H1 (cell line): Measurements from ENCODE around the gene IFNAR2. TPM values are rescaled to one million over a fixed set of nuclear protein-coding genes. Genes with fewer than 3 reads are reported as not detected.

Experiments
- RBBP5 ChIP-seq: IDR thresholded peaks from 2 replicates; pipeline ENCODE4 v1.7.1; 2012; ENCODE audit warnings: low read depth, mild to moderate bottlenecking, inconsistent platforms, low read length, moderate library complexity, borderline replicate concordance
- RXRA ChIP-seq: IDR thresholded peaks from 2 replicates; pipeline ENCODE4 v1.6.1; 2011; ENCODE audit warnings: low read depth, mild to moderate bottlenecking, low read length, moderate library complexity; ENCODE audit not compliant: insufficient read depth
- polyA plus RNA-seq, 7 experiments: library from polyadenylated mRNA; depleted of rRNA in 3 of 7; stranded (reverse) in 5 of 7; unstranded in 2 of 7; fragments of >200 nt in 5 of 7; fragments of 200-250 nt in 2 of 7; gene quantifications; 1 replicate in 5 of 7; 2 replicates in 1 of 7; 4 replicates in 1 of 7; pipeline versions ENCODE4 v1.2.1 to v1.2.3, GENCODE V29; 2011 to 2013; ENCODE audit warnings: missing spikeins in 2 of 7, mixed read lengths in 2 of 7
- total RNA-seq: library from RNA; stranded (reverse); fragmentation: NEBNext Ultra II Directional; extraction: Animal tissue kit (Norgen Biotek cat#: 25700); gene quantifications from 2 replicates; pipeline ENCODE4 v1.2.1, GENCODE V29; 2021
- TF ChIP-seq, protein P1 (sequence below): IDR thresholded peaks from 2 replicates; pipeline ENCODE4 v1.6.1; 2012; ENCODE audit warnings: low read length, inconsistent platforms
- TF ChIP-seq, protein P2 (sequence below): IDR thresholded peaks from 2 replicates; pipeline ENCODE4 v1.6.1; 2012; ENCODE audit warnings: inconsistent platforms

IFNAR2 gene
- total and polyA plus RNA-seq, 2 of the 8 experiments (the other 6 are each of a cell fraction or from before 2014, with no cell fraction given) = 12.2 to 16.1 TPM

DNA sequence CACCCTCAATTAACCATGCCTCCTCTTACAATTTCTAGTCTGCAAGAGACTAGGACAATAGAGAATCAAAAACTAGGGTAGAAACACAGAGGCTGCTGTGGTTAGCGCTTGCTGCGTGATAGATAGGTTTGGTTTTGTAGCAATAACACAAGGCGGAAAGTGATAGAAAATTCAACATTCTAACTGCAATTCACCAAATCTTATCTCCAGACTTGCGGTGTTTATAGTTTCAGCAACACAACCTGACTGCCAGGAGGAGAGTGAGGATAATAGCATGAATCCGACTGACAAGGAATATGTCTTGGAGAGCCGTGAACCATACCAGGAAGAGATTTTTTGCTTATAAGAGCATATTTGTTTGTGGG lies 30.7 kb upstream of the IFNAR2 start (continued):
- TF ChIP-seq, protein P1, sequence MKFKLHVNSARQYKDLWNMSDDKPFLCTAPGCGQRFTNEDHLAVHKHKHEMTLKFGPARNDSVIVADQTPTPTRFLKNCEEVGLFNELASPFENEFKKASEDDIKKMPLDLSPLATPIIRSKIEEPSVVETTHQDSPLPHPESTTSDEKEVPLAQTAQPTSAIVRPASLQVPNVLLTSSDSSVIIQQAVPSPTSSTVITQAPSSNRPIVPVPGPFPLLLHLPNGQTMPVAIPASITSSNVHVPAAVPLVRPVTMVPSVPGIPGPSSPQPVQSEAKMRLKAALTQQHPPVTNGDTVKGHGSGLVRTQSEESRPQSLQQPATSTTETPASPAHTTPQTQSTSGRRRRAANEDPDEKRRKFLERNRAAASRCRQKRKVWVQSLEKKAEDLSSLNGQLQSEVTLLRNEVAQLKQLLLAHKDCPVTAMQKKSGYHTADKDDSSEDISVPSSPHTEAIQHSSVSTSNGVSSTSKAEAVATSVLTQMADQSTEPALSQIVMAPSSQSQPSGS = no peak
- TF ChIP-seq RXRA = no peak
- TF ChIP-seq, protein P2, sequence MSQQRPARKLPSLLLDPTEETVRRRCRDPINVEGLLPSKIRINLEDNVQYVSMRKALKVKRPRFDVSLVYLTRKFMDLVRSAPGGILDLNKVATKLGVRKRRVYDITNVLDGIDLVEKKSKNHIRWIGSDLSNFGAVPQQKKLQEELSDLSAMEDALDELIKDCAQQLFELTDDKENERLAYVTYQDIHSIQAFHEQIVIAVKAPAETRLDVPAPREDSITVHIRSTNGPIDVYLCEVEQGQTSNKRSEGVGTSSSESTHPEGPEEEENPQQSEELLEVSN = no peak
- no peak for TF ChIP-seq RBBP5
